Astrocyte of the cerebellum (primary cell): ENCODE measurements around the gene DPP6.

Experiments
- DNase-seq: peaks from one replicate; pipeline ENCODE4 v3.0.0-alpha.2; 2011; ENCODE audit warnings: low read depth
- H3K4me3 ChIP-seq: 2 replicates; pipeline ENCODE4 v1.5.1; 2011; ENCODE audit warnings: mild to moderate bottlenecking, low read depth, low read length, moderate library complexity
- in situ Hi-C: cut with HindIII; loops from 2 replicates; pipeline ENCODE4 v1.10.0; 2017; ENCODE audit warnings: low sequenced_read_pairs
- TF ChIP-seq, protein P1 (sequence below): IDR thresholded peaks from 2 replicates; pipeline ENCODE4 v1.5.1; 2012; ENCODE audit warnings: low read length, low read depth, moderate library complexity, mild to moderate bottlenecking; ENCODE audit errors: missing control alignments

DPP6 gene

DNA sequence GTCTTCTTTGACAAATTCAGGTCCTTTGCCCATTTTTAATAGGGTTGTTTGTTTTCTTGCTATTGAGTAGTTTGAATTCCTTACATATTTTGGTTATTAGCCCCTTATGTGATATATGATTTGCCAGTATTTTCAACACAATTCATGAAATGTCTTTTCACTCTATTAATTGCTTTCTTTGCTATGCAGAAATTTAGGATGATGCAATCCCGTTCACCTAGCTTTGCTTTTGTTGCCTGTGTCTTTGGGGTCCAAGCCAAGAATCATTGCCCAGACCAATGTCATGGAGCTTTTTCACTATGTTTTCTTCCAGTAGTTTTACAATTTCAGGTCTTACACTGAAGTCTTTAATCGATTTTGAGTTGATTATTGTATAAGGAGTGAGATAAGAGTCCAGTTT, 796.3 kb downstream of the DPP6 start:
- TF ChIP-seq, protein P1, sequence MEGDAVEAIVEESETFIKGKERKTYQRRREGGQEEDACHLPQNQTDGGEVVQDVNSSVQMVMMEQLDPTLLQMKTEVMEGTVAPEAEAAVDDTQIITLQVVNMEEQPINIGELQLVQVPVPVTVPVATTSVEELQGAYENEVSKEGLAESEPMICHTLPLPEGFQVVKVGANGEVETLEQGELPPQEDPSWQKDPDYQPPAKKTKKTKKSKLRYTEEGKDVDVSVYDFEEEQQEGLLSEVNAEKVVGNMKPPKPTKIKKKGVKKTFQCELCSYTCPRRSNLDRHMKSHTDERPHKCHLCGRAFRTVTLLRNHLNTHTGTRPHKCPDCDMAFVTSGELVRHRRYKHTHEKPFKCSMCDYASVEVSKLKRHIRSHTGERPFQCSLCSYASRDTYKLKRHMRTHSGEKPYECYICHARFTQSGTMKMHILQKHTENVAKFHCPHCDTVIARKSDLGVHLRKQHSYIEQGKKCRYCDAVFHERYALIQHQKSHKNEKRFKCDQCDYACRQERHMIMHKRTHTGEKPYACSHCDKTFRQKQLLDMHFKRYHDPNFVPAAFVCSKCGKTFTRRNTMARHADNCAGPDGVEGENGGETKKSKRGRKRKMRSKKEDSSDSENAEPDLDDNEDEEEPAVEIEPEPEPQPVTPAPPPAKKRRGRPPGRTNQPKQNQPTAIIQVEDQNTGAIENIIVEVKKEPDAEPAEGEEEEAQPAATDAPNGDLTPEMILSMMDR = no peak
- H3K4me3 ChIP-seq = no peak overlapping the region
- in situ Hi-C loops = no loop called here
- DNase-seq = no peak

DNA sequence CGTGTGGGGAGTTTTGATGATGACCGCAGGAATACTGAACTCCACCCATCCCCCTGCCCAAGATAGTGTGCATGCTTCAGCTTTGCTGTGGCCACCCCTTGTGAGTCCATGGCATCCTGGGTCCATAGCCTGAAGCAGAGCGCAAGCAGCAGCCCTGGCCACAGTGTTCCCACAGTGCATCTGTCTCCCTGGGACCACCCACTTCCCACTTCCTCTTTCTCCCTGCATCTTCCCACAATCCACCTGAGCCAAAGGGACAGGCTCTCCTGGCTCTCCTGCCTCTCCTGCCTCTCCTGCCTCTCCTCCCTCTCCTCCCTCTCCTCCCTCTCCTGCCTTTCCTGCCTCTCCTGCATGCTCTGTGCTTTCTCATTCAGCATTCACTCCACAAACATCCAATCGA, 800.0 kb downstream of the DPP6 start:
- TF ChIP-seq, protein P1 = no peak
- in situ Hi-C loops = no loop called here
- no peak overlapping the region for H3K4me3 ChIP-seq
- DNase-seq = no peak

DNA sequence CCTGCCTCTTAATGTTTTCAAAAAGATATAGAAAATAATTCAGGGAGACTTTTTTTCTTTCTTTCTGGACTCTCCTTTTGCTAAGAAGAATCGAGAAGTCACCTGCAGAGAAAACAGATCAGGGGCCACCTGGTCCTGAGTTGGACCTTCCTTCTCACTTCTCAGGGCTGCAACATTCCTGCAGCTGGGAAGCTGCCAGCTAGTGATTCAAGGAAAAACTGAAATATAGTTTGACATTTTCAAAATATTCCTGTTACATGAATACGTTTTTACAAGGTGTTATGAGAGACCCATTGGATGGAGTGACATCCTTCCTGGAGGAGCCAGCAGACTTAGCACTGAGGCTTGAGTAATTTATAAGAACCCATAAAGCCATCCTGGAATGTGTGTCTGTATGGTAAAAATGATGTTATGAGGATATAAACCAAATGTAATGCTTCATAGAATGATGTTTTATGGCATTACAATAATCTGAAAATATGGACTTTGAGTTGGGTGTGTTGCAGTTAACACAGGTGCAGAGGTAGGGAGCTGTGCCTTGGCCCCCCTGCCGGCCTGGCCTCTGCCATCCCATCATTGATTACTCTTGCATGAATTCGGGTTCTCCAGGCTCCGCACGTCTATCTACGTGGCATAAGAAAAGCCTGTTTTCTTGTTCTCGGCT, 801.0 kb downstream of the DPP6 start:
- no peak for DNase-seq
- in situ Hi-C loops = no loop called here
- no peak overlapping the region for H3K4me3 ChIP-seq
- TF ChIP-seq, protein P1 = no peak

DNA sequence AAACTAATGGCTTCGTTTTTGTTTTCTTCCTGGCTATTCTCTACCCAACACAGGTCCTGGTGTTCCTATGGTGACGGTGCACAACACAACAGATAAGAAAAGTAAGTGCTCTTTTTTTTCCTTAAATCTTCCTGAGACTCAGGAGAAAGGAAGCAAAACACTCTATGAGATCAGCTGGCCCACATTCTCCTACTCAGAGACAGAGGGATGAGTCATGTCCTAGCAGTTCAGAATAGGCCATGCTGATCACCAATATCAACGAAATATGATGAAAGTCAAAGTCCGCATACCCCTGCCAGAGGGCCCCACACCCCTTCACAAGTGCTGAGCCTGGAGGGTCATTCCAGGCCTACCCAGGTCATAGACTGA, 801.5 kb downstream of the DPP6 start:
- DNase-seq = no peak
- TF ChIP-seq, protein P1 = no peak
- H3K4me3 ChIP-seq = no peak overlapping the region
- in situ Hi-C loops = no loop called here

DNA sequence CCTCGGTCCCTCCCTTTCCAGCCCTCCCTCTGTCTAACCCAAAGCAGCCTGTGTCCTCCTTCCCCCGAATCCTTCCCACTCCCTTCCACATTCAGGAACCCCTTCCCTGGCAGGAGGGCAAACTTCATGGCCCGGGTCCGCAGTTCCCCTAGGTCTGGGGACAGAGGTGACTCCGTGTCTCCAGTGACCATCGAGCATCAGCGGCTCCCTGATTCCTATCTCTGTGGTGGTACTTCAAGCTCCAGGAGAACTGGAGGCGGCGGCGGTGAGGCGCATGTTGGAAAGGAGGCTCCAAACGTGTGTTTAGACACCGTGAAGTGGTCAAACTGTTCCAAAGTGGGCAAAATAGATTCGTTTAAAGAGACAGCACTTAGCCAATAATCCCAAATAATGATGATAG, 802.6 kb downstream of the DPP6 start:
- in situ Hi-C loops = no loop called here
- TF ChIP-seq, protein P1 = no peak
- no peak for DNase-seq
- H3K4me3 ChIP-seq = no peak overlapping the region

DNA sequence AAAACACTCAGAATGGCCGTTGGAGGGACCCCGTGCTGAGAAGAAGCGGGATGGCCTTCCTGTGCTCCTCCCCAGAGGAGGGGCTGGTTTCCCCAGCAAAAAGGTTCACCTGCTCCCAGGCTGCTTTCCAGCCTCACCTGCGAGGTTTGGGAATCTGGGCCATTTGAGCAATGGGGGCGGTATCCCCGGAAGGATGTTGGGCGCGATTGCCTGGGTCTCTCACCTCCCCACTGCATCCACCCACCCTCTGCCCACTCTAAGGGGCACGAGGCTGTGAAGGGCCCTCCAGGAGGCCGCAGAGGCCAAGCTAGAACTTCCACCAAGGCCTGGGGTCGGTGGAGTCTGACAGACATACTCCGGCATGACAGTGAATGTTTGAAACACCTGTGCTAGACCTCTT, 803.2 kb downstream of the DPP6 start:
- in situ Hi-C loops = no loop called here
- H3K4me3 ChIP-seq = no peak overlapping the region
- TF ChIP-seq, protein P1 = no peak
- no peak for DNase-seq
